IMR-90 (cell line): Measurements from ENCODE around the gene FAM20A. TPM values are rescaled to one million over a fixed set of nuclear protein-coding genes. Genes with fewer than 3 reads are reported as not detected.

ENCODE experiments used
- ATAC-seq: fragments of 200-7000 bp; cut with Tn5 transposase; 2 replicates; pipeline ENCODE4 v1.9.1; 2020; ENCODE audit warnings: low read depth, mild to moderate bottlenecking, moderate library complexity
- BruUV-seq: library from RNA; stranded (reverse); fragments of 400-500 nt; replicated peaks from 2 replicates; lab custom pipeline; 2021; lab: Mats Ljungman, UMichigan
- CTCF ChIA-PET: fragments of 300-600 bp; formaldehyde crosslinking; extraction: SDS; loops from one replicate; lab custom pipeline; 2021; ENCODE audit warnings: antibody characterized with exemption; lab: Yijun Ruan, JAX
- POLR2A ChIA-PET: fragments of 300-600 bp; sonication (Branson Sonifier 250); formaldehyde crosslinking; loops from one replicate; lab custom pipeline; 2022; ENCODE audit warnings: antibody characterized with exemption; ENCODE audit not compliant: unreplicated experiment; lab: Charles Lee
- DNase-seq: peaks from one replicate; pipeline ENCODE4 v3.0.0; 2013
- H2AFZ ChIP-seq: replicated peaks from 2 replicates; pipeline ENCODE3; 2013; ENCODE audit warnings: low read length, mild to moderate bottlenecking; ENCODE audit not compliant: poor library complexity
- H2AK5ac ChIP-seq: 2 replicates; pipeline ENCODE4 v1.6.1; 2013; ENCODE audit warnings: low read depth, low read length, inconsistent platforms
- H2AK9ac ChIP-seq: replicated peaks from 2 replicates; pipeline ENCODE3; 2013; ENCODE audit warnings: mild to moderate bottlenecking, low read depth, low read length, moderate library complexity; ENCODE audit not compliant: poor library complexity
- H2BK120ac ChIP-seq: 2 replicates; pipeline ENCODE4 v1.6.1; 2013; ENCODE audit warnings: low read depth, low read length, inconsistent platforms
- H2BK15ac ChIP-seq: 3 replicates; pipeline ENCODE4 v1.6.1; 2013; ENCODE audit warnings: low read depth, low read length, inconsistent platforms
- H2BK20ac ChIP-seq: 2 replicates; pipeline ENCODE4 v1.6.1; 2013; ENCODE audit warnings: low read depth, mild to moderate bottlenecking, inconsistent platforms, low read length, moderate library complexity
- H2BK5ac ChIP-seq: 2 replicates; pipeline ENCODE4 v1.6.1; 2013; ENCODE audit warnings: mild to moderate bottlenecking, low read depth, low read length, inconsistent platforms; ENCODE audit not compliant: poor library complexity, severe bottlenecking
- H3K14ac ChIP-seq: replicated peaks from 2 replicates; pipeline ENCODE4 v1.6.1; 2013; ENCODE audit warnings: low read depth, low read length, inconsistent platforms
- H3K18ac ChIP-seq: 2 replicates; pipeline ENCODE4 v1.6.1; 2013; ENCODE audit warnings: low read depth, low read length, control low read depth
- H3K23ac ChIP-seq: 2 replicates; pipeline ENCODE4 v1.6.1; 2013; ENCODE audit warnings: low read depth, low read length, inconsistent platforms
- H3K27ac ChIP-seq: 2 replicates; pipeline ENCODE4 v1.5.1; 2013; ENCODE audit warnings: mild to moderate bottlenecking, control low read depth, low read length; ENCODE audit not compliant: insufficient read depth
- H3K27me3 ChIP-seq: 2 replicates; pipeline ENCODE4 v1.6.1; 2013; ENCODE audit warnings: low read length; ENCODE audit not compliant: control insufficient read depth, insufficient read depth
- H3K36me3 ChIP-seq: 2 replicates; pipeline ENCODE4 v1.6.1; 2013; ENCODE audit warnings: low read length, mixed read lengths; ENCODE audit not compliant: control insufficient read depth, insufficient read depth
- H3K4ac ChIP-seq: 2 replicates; pipeline ENCODE4 v1.6.1; 2013; ENCODE audit warnings: low read depth, low read length, inconsistent platforms
- H3K4me1 ChIP-seq: 2 replicates; pipeline ENCODE4 v1.6.1; 2013; ENCODE audit warnings: low read length, mixed read lengths; ENCODE audit not compliant: control insufficient read depth, insufficient read depth
- H3K4me2 ChIP-seq: 2 replicates; pipeline ENCODE4 v1.6.1; 2013; ENCODE audit warnings: low read depth, mild to moderate bottlenecking, control low read depth, low read length, moderate library complexity
- H3K4me3 ChIP-seq: 2 replicates; pipeline ENCODE4 v1.5.1; 2013; ENCODE audit warnings: low read depth, mild to moderate bottlenecking, control low read depth, low read length, moderate library complexity; ENCODE audit not compliant: insufficient read depth
- H3K56ac ChIP-seq: 2 replicates; pipeline ENCODE4 v1.6.1; 2013; ENCODE audit warnings: low read length, inconsistent platforms; ENCODE audit not compliant: insufficient read depth; ENCODE audit errors: extremely low read depth
- H3K79me1 ChIP-seq, 2 experiments: 2 replicates each; pipeline ENCODE4 v1.6.1; 2013; ENCODE audit warnings: low read length in 2 of 2, inconsistent platforms in 1 of 2, low read depth in 1 of 2
- H3K9ac ChIP-seq: 2 replicates; pipeline ENCODE4 v1.6.1; 2013; ENCODE audit warnings: low read depth, low read length, control low read depth
- H3K9me1 ChIP-seq: 2 replicates; pipeline ENCODE4 v1.6.1; 2013; ENCODE audit warnings: low read length, inconsistent platforms; ENCODE audit not compliant: insufficient read depth
- H3K9me3 ChIP-seq: 2 replicates; pipeline ENCODE4 v1.6.1; 2013; ENCODE audit warnings: low read length; ENCODE audit not compliant: control insufficient read depth, insufficient read depth
- H4K20me1 ChIP-seq: 2 replicates; pipeline ENCODE4 v1.6.1; 2013; ENCODE audit warnings: low read length, inconsistent platforms; ENCODE audit not compliant: insufficient read depth
- H4K5ac ChIP-seq: 2 replicates; pipeline ENCODE4 v1.6.1; 2013; ENCODE audit warnings: mild to moderate bottlenecking, low read depth, low read length, control low read depth
- H4K8ac ChIP-seq, 2 experiments: 2 replicates each; pipeline ENCODE4 v1.6.1; 2013; ENCODE audit warnings: low read depth in 2 of 2, low read length in 2 of 2, control low read depth in 1 of 2, inconsistent platforms in 1 of 2
- H4K91ac ChIP-seq: 2 replicates; pipeline ENCODE4 v1.6.1; 2013; ENCODE audit warnings: low read depth, low read length, inconsistent platforms; ENCODE audit not compliant: insufficient read depth
- MAFK ChIP-seq: IDR thresholded peaks from 2 replicates; pipeline ENCODE4 v1.6.1; 2012; ENCODE audit warnings: low read depth, low read length, improper control_type of control experiment
- RAD21 ChIP-seq: IDR thresholded peaks from 2 replicates; pipeline ENCODE4 v1.6.1; 2012; ENCODE audit warnings: low read length, improper control_type of control experiment
- WGBS, 2 experiments: methylation state at CpG; one replicate each; pipeline versions ENCODE4 v1.1.5 to v1.1.7; 2013; ENCODE audit warnings: missing lambda C conversion rate in 2 of 2; ENCODE audit not compliant: insufficient read length in 1 of 2; ENCODE audit errors: extremely low coverage in 2 of 2; 5-methylcytosine and 5-hydroxymethylcytosine counted together
- dilution Hi-C: fragments of 300-500 bp; cut with HindIII; formaldehyde crosslinking; loops from one replicate; pipeline ENCODE4 v1.14.3; 2018; ENCODE audit warnings: low sequenced_read_pairs; ENCODE audit not compliant: unreplicated experiment
- in situ Hi-C: fragments of 300-500 bp; cut with MboI; formaldehyde crosslinking; loops from 3 replicates; pipeline ENCODE4 v1.14.3; 2019; ENCODE audit warnings: low sequenced_read_pairs, inconsistent platforms, mixed read lengths
- intact Hi-C: fragments of 100-400 bp; cut with micrococcal nuclease; formaldehyde crosslinking; loops from 2 replicates; pipeline ENCODE4 v1.10.0; 2022
- polyA plus RNA-seq, 3 experiments: library from polyadenylated mRNA; depleted of rRNA; stranded (reverse); fragments of >200 nt; gene quantifications; 2 replicates each; pipeline ENCODE4 v1.2.3, GENCODE V29; 2012; ENCODE audit warnings: low replicate concordance in 1 of 3
- total RNA-seq: library from RNA; depleted of rRNA; stranded (reverse); fragments of >200 nt; gene quantifications from 2 replicates; pipeline ENCODE4 v1.2.3, GENCODE V29; 2012

FAM20A gene
- total and polyA plus RNA-seq, 2 of the 4 experiments (the other 2 are of a cell fraction): not detected

GRCh38 chr17:68567035-68567434 lies 34.1 kb downstream of the FAM20A start:
- Histone ChIP-seq H3K14ac (no peak overlapping the region), H3K9me1 (no peaks in the 10 kb centered on the region), H3K4ac (no peak overlapping the region), H3K56ac (no peak overlapping the region), H3K27ac (no peak overlapping the region), H4K91ac (no peak overlapping the region), H2BK20ac (no peak overlapping the region), H3K27me3 (peaks cover 6% of the 10 kb centered on the region), H3K4me3 (no peak overlapping the region), H4K5ac (no peak overlapping the region), H2AFZ (no peak overlapping the region), H3K18ac (no peak overlapping the region), H3K79me1 (no peaks in the 10 kb centered on the region), H3K36me3 (no peaks in the 10 kb centered on the region), H2AK9ac (no peak overlapping the region), H4K8ac (no peak overlapping the region), H2AK5ac (no peak overlapping the region), H4K20me1 (no peaks in the 10 kb centered on the region), H3K9me3 (no peaks in the 10 kb centered on the region), H3K4me1 (no peaks in the 10 kb centered on the region), H3K4me2 (no peak overlapping the region), H2BK120ac (no peak overlapping the region), H2BK15ac (no peak overlapping the region), H3K23ac (no peak overlapping the region), H2BK5ac (no peak overlapping the region), H3K9ac (no peak overlapping the region)
- ATAC-seq (no peak; the same call in 1 of the 2 replicates), DNase-seq (no peak)
- intact Hi-C loops (no loop called here), dilution Hi-C loops (no loop called here), in situ Hi-C loops (no loop called here)
- 40% methylated on average over 1 of the region's 3 CpGs; no CpG with 5 or more reads in 1 of the 2 experiments for WGBS, 2 experiments
- ChIA-PET POLR2A (no interaction called here), CTCF (no interaction called here)
- no peak for TF ChIP-seq RAD21
- no peak for TF ChIP-seq MAFK
- BruUV-seq: no TSS peak
